H1 (cell line): ENCODE measurements around the gene TNFRSF1A. TPM values are rescaled to one million over a fixed set of nuclear protein-coding genes. Genes with fewer than 3 reads are reported as not detected.

Experiments used
- BACH1 ChIP-seq: IDR thresholded peaks from 2 replicates; pipeline ENCODE4 v1.6.1; 2012; ENCODE audit warnings: low read length, improper control_type of control experiment
- FOSL1 ChIP-seq: IDR thresholded peaks from 2 replicates; pipeline ENCODE4 v1.6.1; 2011; ENCODE audit warnings: mild to moderate bottlenecking, low read depth, low read length, moderate library complexity; ENCODE audit not compliant: insufficient read depth
- RBBP5 ChIP-seq: IDR thresholded peaks from 2 replicates; pipeline ENCODE4 v1.7.1; 2012; ENCODE audit warnings: low read depth, mild to moderate bottlenecking, inconsistent platforms, low read length, moderate library complexity, borderline replicate concordance
- polyA plus RNA-seq, 7 experiments: library from polyadenylated mRNA; depleted of rRNA in 3 of 7; stranded (reverse) in 5 of 7; unstranded in 2 of 7; fragments of >200 nt in 5 of 7; fragments of 200-250 nt in 2 of 7; gene quantifications; 1 replicate in 5 of 7; 2 replicates in 1 of 7; 4 replicates in 1 of 7; pipeline versions ENCODE4 v1.2.1 to v1.2.3, GENCODE V29; 2011 to 2013; ENCODE audit warnings: missing spikeins in 2 of 7, mixed read lengths in 2 of 7
- total RNA-seq: library from RNA; stranded (reverse); fragmentation: NEBNext Ultra II Directional; extraction: Animal tissue kit (Norgen Biotek cat#: 25700); gene quantifications from 2 replicates; pipeline ENCODE4 v1.2.1, GENCODE V29; 2021

TNFRSF1A gene
- total and polyA plus RNA-seq, 2 of the 8 experiments (the other 6 are each of a cell fraction or from before 2014, with no cell fraction given): 28.7 to 42.1 TPM

GRCh38 chr12:6297170-6297569 lies 44.7 kb downstream of the TNFRSF1A start (continued):
- TF ChIP-seq FOSL1 (no peak), BACH1 (no peak), RBBP5 (no peak)
